ENCODE measurements around the gene METTL14.

DNA sequence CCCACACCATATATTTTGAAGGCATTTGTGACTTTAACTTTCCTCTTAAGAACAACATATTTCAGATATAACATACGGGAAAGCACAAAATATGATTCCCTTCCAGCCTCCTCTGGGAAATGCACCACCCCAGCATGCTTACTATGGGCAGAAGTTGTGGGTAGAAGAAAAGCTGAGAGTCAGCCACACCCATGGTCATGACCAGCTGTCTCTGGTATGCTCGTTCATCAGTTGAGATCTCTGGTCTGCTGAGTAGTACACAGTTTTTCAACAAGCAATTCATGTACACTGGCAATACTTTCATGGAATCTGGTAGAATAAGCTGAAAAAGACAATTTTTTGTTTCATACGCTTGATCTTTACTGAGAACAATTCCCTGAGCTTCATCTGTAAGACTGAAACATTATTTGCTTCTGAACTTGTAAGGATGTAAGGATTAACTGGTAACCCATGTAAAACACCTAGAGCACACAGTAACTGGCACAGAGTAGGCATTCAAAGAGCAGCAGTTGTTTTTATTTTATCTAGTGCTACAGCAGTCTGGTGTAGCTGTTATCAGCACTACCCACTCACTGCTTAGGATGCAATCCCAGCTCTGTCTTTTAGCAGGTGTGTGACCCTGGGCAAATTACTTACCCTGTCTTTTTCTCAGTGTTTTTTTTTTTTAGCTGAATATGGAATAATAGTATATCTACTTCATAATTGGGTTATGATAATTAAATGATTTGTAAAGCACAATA lies 47.6 kb downstream of the METTL14 start:
- TF ChIP-seq, protein P1, sequence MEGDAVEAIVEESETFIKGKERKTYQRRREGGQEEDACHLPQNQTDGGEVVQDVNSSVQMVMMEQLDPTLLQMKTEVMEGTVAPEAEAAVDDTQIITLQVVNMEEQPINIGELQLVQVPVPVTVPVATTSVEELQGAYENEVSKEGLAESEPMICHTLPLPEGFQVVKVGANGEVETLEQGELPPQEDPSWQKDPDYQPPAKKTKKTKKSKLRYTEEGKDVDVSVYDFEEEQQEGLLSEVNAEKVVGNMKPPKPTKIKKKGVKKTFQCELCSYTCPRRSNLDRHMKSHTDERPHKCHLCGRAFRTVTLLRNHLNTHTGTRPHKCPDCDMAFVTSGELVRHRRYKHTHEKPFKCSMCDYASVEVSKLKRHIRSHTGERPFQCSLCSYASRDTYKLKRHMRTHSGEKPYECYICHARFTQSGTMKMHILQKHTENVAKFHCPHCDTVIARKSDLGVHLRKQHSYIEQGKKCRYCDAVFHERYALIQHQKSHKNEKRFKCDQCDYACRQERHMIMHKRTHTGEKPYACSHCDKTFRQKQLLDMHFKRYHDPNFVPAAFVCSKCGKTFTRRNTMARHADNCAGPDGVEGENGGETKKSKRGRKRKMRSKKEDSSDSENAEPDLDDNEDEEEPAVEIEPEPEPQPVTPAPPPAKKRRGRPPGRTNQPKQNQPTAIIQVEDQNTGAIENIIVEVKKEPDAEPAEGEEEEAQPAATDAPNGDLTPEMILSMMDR (IDR thresholded peaks at IDR 0.05): no peak
- TF ChIP-seq, protein P2, sequence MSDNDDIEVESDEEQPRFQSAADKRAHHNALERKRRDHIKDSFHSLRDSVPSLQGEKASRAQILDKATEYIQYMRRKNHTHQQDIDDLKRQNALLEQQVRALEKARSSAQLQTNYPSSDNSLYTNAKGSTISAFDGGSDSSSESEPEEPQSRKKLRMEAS (CRISPR knock-in tag; IDR thresholded peaks at IDR 0.05): no peak
- TF ChIP-seq ZNF416 (CRISPR knock-in tag; IDR thresholded peaks at IDR 0.05): no peak
- TF ChIP-seq SMAD4 (CRISPR knock-in tag; IDR thresholded peaks at IDR 0.05): no peak
- no peak for TF ChIP-seq ELF4 (CRISPR knock-in tag; IDR thresholded peaks at IDR 0.05; ENCODE audit: low read depth)
- TF ChIP-seq ZNF121 (CRISPR knock-in tag; IDR thresholded peaks at IDR 0.05): no peak
- TF ChIP-seq, protein P3, sequence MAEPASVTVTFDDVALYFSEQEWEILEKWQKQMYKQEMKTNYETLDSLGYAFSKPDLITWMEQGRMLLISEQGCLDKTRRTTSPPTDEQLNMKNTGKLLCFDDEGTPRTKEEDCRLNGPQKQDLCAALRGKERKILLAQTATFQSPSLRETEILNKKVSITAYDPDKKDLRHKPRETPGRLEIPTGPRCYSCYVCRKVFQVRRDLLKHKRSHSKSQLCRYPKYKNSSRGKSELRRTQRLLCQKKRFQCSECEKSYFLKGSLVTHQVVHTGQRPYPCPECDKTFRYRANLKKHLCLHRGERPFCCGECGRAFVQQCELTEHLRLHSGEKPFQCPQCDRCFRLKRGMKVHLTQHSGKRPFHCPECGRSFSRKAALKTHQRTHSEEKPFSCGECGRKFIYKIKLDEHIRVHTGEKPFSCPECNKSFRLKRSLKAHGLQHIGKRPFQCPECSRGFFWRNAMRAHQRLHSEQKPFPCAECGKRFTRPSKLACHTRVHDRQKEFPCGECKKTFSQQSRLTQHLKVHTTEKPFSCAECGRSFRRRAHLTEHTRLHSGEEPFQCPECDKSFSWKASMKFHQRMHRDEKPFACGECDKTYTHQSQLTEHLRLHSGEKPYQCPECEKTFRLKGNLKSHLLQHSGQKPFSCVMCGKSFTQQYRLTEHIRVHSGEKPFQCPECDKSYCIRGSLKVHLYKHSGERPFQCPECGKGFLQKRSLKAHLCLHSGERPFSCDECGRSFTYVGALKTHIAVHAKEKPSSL (CRISPR knock-in tag; conservative IDR thresholded peaks at IDR 0.05): no peak
- no peak for TF ChIP-seq NFYB (CRISPR knock-in tag; conservative IDR thresholded peaks at IDR 0.05; ENCODE audit: low read depth)
- TF ChIP-seq SMAD3 (CRISPR knock-in tag; IDR thresholded peaks at IDR 0.05; ENCODE audit: borderline replicate concordance): no peak
- no peak for TF ChIP-seq ZNF671 (CRISPR knock-in tag; IDR thresholded peaks at IDR 0.05)
- TF ChIP-seq, protein P4, sequence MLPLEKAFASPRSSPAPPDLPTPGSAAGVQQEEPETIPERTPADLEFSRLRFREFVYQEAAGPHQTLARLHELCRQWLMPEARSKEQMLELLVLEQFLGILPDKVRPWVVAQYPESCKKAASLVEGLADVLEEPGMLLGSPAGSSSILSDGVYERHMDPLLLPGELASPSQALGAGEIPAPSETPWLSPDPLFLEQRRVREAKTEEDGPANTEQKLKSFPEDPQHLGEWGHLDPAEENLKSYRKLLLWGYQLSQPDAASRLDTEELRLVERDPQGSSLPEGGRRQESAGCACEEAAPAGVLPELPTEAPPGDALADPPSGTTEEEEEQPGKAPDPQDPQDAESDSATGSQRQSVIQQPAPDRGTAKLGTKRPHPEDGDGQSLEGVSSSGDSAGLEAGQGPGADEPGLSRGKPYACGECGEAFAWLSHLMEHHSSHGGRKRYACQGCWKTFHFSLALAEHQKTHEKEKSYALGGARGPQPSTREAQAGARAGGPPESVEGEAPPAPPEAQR (CRISPR knock-in tag; IDR thresholded peaks at IDR 0.05): no peak
- TF ChIP-seq, protein P5, sequence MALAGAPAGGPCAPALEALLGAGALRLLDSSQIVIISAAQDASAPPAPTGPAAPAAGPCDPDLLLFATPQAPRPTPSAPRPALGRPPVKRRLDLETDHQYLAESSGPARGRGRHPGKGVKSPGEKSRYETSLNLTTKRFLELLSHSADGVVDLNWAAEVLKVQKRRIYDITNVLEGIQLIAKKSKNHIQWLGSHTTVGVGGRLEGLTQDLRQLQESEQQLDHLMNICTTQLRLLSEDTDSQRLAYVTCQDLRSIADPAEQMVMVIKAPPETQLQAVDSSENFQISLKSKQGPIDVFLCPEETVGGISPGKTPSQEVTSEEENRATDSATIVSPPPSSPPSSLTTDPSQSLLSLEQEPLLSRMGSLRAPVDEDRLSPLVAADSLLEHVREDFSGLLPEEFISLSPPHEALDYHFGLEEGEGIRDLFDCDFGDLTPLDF (CRISPR knock-in tag; IDR thresholded peaks at IDR 0.05): no peak
- TF ChIP-seq, protein P6, sequence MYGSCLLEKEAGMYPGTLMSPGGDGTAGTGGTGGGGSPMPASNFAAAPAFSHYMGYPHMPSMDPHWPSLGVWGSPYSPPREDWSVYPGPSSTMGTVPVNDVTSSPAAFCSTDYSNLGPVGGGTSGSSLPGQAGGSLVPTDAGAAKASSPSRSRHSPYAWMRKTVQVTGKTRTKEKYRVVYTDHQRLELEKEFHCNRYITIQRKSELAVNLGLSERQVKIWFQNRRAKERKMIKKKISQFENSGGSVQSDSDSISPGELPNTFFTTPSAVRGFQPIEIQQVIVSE (CRISPR knock-in tag; IDR thresholded peaks at IDR 0.05; ENCODE audit: borderline replicate concordance): no peak

Data from WTC11 (cell line).